GM12873 (cell line): ENCODE results near the gene SPEG.
A peak's percentile ranks its signal among the peaks of the same experiment; 100 is the strongest.

Experiments used
- TF ChIP-seq, protein P1 (sequence below): IDR thresholded peaks from 2 replicates; pipeline ENCODE4 v1.5.1; 2012; ENCODE audit warnings: low read depth, mild to moderate bottlenecking, moderate library complexity, low read length, control low read depth; ENCODE audit not compliant: insufficient read depth; ENCODE audit errors: missing control alignments

SPEG gene

DNA sequence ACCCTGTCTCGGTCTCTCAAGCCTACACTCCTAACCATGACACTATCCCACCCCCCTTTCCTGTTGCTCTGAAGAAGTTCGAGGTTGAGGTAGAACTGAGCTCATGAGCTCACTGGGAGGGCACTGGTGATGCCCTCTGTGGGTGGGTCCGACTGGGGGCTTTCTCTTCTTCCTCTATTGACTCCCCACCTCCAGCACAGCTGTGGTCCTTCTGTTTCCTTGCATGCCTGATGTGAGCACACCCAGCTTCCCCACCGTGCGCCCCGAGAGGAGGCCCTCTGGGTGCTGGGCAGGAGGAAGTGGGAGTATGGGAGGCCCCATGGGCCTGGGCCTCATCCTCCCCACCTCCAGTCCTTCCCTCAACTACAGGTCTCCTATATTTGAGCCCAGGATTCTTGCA lies 20.9 kb downstream of the SPEG start:
- TF ChIP-seq, protein P1, sequence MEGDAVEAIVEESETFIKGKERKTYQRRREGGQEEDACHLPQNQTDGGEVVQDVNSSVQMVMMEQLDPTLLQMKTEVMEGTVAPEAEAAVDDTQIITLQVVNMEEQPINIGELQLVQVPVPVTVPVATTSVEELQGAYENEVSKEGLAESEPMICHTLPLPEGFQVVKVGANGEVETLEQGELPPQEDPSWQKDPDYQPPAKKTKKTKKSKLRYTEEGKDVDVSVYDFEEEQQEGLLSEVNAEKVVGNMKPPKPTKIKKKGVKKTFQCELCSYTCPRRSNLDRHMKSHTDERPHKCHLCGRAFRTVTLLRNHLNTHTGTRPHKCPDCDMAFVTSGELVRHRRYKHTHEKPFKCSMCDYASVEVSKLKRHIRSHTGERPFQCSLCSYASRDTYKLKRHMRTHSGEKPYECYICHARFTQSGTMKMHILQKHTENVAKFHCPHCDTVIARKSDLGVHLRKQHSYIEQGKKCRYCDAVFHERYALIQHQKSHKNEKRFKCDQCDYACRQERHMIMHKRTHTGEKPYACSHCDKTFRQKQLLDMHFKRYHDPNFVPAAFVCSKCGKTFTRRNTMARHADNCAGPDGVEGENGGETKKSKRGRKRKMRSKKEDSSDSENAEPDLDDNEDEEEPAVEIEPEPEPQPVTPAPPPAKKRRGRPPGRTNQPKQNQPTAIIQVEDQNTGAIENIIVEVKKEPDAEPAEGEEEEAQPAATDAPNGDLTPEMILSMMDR, result no peak

DNA sequence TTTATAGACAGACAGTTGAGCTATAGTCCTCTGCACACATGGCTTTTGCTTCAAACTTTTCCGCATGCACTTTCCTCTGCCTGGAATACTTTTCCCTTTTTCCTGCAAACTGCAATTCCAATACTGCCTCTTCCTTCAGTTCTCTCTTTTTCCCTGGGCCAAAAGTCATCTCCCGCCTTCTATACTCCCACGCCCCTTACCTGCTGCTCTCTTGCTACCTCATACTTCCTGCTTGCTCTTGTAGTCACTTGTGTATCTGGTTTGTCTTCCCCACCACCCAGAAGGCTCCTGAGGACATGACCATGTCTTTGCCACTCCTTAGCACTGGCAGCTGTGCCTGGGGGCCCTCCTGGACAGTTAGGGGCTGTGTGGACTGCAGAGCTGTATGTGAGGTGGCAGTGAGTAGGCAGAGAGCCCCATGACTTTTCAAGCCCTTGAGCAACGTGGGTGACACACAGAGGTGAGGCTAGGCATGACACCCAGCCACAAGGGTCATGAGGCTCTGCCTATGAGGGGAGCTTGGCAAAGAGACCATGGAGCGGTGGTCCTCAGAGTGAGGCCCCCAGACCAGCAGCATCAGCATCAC lies 23.2 kb downstream of the SPEG start:
- TF ChIP-seq, protein P1, result peak; percentile 42

DNA sequence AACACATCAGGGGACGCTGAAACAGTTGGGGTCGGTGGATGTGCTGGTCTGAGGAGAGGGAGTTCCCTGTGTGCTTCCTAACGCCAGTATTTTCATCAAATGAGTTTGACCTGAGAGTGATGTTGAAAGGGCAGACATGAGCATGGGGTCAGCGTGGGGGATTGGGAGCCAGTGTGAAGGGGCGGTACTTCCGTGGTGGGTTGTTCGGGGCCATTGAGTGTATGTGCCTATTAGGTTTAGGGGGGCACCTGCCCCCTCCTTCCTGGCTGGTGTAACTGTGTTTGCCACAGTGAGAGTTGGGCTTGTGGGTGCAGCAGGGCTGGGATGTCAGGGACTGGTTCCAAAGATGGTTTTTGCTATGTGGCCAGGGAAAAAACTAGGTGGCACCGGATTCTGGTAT lies 24.4 kb downstream of the SPEG start:
- TF ChIP-seq, protein P1, result no peak

DNA sequence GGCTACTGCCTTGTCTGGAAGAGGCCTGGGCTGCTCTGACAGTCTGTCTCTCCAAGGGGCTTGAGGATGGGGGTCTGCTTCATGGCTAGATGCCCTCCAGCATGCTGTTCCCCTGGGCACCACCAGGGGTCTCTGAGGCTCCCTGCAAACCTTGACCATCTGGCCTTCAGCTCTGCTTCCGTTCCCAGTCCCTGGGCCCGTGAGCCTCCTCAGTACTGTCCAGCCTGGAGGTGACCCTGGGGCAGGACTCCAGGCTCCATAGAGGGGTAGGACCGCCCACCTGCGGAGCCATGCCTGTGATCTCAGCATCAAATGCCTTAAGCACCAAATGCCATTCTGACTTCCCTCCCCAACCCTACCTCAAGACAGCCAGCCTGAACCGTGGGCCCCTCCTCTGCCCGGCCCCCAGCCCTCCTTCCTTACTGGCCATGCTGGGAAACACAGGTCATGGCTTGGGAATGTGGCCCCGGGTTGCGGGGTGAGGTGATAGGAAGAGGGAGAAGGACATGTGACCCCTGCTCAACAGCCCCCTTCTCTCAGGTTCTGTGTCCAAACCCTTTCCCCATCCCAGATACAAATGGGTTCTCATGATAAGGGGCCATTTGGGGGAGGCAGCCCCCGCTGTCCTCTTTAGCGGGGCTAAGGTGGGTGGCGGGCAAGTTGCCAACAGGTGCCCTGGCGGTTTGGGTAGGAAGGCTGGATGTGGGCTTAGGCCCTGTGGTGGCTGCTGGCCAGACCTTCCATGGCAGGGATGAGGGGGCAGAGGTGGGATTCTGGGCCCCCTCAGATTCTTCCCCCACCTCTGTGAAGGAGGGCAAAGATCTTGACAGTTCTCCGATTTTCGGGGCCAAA lies 25.0 kb downstream of the SPEG start:
- TF ChIP-seq, protein P1, result peak; percentile 98

DNA sequence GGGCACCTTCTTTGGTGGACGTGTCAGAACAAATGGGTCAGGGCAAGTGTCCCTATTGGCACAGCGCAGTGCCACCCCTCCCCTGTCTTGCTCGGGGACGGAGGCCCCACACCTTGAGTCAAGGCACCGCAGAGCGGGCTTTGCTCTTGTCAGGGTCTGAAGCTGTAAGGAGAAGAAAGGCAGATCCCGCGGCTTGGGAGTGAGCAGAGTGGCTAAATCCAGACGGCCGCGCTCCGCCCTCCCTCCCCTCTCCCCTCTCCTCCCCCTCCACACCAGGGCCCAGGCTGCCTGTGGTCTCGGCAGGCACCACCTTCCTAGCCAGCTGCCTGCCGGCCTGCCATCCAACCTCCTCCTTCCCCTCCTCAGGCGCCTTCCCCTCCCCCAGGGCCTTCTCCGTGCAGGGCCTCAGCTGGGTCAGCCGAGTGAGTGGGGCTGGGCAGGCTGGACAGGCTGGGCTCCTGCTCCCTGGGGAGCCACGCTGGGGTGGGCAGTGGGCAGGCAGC lies 25.8 kb downstream of the SPEG start:
- TF ChIP-seq, protein P1, result no peak

DNA sequence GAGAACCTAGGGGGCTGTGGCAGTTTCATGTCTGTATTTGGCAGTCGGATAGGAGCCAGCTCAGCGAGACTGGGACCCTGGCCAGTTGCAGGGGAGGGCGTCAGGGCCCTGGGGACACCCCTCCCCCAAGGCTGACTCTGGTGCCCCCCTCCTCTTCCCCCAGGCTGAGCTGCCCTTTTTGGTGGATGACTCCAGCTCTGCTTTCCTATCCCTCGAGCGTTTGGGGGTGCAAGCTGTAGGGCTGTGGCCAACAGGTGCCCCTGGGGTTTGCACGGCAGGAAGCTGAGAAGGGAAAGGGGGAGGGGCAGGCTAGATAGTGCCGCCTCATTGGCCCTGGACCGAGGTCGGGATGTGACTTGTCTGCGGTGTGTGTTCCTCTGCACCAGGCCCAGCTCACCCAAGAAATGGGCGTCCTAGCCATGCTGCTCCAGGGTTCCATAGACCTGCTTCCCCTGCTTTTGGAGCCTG lies 26.4 kb downstream of the SPEG start:
- TF ChIP-seq, protein P1, result no peak

DNA sequence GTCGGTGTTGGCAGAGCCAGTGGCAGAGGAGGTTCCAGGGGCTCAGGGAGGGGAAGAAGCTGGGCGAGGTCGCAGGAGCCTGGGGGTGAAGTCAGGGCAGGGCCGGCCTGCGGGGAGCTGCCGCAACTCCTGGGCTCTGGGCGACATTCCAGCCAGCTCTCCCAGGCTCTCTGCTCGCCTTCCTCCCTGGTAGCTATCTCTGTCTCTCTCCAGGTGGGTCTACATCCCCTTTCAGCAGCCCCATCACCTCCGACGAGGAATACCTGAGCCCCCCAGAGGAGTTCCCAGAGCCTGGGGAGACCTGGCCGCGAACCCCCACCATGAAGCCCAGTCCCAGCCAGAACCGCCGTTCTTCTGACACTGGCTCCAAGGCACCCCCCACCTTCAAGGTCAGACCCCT lies 27.0 kb downstream of the SPEG start:
- TF ChIP-seq, protein P1, result no peak
